Neural progenitor cell (in vitro differentiated cells): ENCODE measurements around the gene CRNN.
A peak's percentile ranks its signal among the peaks of the same experiment; 100 is the strongest.

ENCODE experiments used
- CTCF ChIP-seq: fragments of 200-600 bp; sonication (generic); IDR thresholded peaks from 2 replicates; pipeline ENCODE4 v1.5.1; 2017; ENCODE audit warnings: antibody characterized with exemption, mild to moderate bottlenecking
- EZH2phosphoT487 ChIP-seq: fragments of 200-600 bp; sonication (generic); IDR thresholded peaks from 2 replicates; pipeline ENCODE4 v1.6.1; 2017; ENCODE audit warnings: antibody characterized with exemption

GRCh38 chr1:152459596-152460528 lies 45.8 kb upstream of the CRNN start:
- TF ChIP-seq CTCF (peak; percentile 48), EZH2phosphoT487 (no peak)
